HEK293 (cell line): Measurements from ENCODE around the gene CRMP1.
A peak's percentile ranks its signal among the peaks of the same experiment; 100 is the strongest.

Source experiments
- MYNN ChIP-seq: fragments of 450-650 bp; formaldehyde crosslinking; IDR thresholded peaks from 2 replicates; pipeline ENCODE4 v1.5.1; 2016; ENCODE audit warnings: missing biosample characterization, missing genetic modification characterization, borderline replicate concordance
- SP2 ChIP-seq: fragments of 450-650 bp; formaldehyde crosslinking; IDR thresholded peaks from 2 replicates; pipeline ENCODE4 v1.5.1; 2016; ENCODE audit warnings: missing biosample characterization, missing genetic modification characterization
- YY1 ChIP-seq: fragments of 450-650 bp; formaldehyde crosslinking; IDR thresholded peaks from 2 replicates; pipeline ENCODE4 v1.5.1; 2018; ENCODE audit warnings: missing biosample characterization, missing genetic modification characterization
- ZNF292 ChIP-seq: fragments of 450-650 bp; formaldehyde crosslinking; IDR thresholded peaks from 2 replicates; pipeline ENCODE4 v1.5.1; 2016; ENCODE audit warnings: low read depth, missing biosample characterization, missing genetic modification characterization, borderline replicate concordance
- ZNF311 ChIP-seq: fragments of 450-650 bp; formaldehyde crosslinking; IDR thresholded peaks from 2 replicates; pipeline ENCODE4 v1.5.1; 2017; ENCODE audit warnings: missing biosample characterization, missing genetic modification characterization, borderline replicate concordance
- ZNF391 ChIP-seq: fragments of 450-650 bp; formaldehyde crosslinking; IDR thresholded peaks from 2 replicates; pipeline ENCODE4 v1.5.1; 2016; ENCODE audit warnings: low read depth, missing biosample characterization, missing genetic modification characterization, borderline replicate concordance
- ZNF530 ChIP-seq: fragments of 450-650 bp; formaldehyde crosslinking; IDR thresholded peaks from 2 replicates; pipeline ENCODE4 v1.5.1; 2016; ENCODE audit warnings: low read depth, missing biosample characterization, missing genetic modification characterization
- ZNF747 ChIP-seq: fragments of 450-650 bp; formaldehyde crosslinking; IDR thresholded peaks from 2 replicates; pipeline ENCODE4 v1.5.1; 2016; ENCODE audit warnings: missing biosample characterization, missing genetic modification characterization
- TF ChIP-seq, protein P1 (sequence below): fragments of 450-650 bp; formaldehyde crosslinking; IDR thresholded peaks from 2 replicates; pipeline ENCODE4 v1.5.1; 2016; ENCODE audit warnings: missing biosample characterization, missing genetic modification characterization
- TF ChIP-seq, protein P2 (sequence below): fragments of 450-650 bp; formaldehyde crosslinking; IDR thresholded peaks from 2 replicates; pipeline ENCODE4 v1.5.1; 2016; ENCODE audit warnings: missing biosample characterization, missing genetic modification characterization
- TF ChIP-seq, protein P3 (sequence below): fragments of 450-650 bp; IDR thresholded peaks from 2 replicates; pipeline ENCODE4 v1.5.1; 2018; ENCODE audit warnings: missing biosample characterization, missing genetic modification characterization
- TF ChIP-seq, protein P4 (sequence below): fragments of 450-650 bp; formaldehyde crosslinking; IDR thresholded peaks from 2 replicates; pipeline ENCODE4 v1.5.1; 2016; ENCODE audit warnings: missing biosample characterization, missing genetic modification characterization

DNA sequence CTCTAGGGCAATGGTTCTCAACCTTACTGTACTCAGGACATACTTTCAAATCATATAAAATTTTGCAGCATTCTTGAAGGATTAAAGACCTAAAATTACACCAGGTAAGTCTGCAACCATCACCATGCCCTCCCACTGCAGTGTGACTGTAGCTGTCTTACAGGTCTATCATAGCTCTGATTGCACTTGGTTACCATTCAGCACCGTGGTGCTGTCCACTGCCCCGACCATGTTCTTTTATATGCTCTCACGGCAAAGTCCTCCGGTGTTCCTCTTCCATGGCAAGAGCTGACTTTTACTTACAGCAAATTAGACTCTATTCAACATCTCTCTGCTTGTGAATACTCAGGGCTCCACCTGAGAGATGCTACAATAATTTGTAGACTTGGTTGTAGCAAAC, 11.5 kb downstream of the CRMP1 start:
- TF ChIP-seq YY1 (tag by site-specific recombination): no peak
- TF ChIP-seq, protein P1, sequence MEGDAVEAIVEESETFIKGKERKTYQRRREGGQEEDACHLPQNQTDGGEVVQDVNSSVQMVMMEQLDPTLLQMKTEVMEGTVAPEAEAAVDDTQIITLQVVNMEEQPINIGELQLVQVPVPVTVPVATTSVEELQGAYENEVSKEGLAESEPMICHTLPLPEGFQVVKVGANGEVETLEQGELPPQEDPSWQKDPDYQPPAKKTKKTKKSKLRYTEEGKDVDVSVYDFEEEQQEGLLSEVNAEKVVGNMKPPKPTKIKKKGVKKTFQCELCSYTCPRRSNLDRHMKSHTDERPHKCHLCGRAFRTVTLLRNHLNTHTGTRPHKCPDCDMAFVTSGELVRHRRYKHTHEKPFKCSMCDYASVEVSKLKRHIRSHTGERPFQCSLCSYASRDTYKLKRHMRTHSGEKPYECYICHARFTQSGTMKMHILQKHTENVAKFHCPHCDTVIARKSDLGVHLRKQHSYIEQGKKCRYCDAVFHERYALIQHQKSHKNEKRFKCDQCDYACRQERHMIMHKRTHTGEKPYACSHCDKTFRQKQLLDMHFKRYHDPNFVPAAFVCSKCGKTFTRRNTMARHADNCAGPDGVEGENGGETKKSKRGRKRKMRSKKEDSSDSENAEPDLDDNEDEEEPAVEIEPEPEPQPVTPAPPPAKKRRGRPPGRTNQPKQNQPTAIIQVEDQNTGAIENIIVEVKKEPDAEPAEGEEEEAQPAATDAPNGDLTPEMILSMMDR: no peak
- TF ChIP-seq ZNF311 (tag by site-specific recombination): no peak
- TF ChIP-seq SP2 (tag by site-specific recombination): no peak
- TF ChIP-seq, protein P2, sequence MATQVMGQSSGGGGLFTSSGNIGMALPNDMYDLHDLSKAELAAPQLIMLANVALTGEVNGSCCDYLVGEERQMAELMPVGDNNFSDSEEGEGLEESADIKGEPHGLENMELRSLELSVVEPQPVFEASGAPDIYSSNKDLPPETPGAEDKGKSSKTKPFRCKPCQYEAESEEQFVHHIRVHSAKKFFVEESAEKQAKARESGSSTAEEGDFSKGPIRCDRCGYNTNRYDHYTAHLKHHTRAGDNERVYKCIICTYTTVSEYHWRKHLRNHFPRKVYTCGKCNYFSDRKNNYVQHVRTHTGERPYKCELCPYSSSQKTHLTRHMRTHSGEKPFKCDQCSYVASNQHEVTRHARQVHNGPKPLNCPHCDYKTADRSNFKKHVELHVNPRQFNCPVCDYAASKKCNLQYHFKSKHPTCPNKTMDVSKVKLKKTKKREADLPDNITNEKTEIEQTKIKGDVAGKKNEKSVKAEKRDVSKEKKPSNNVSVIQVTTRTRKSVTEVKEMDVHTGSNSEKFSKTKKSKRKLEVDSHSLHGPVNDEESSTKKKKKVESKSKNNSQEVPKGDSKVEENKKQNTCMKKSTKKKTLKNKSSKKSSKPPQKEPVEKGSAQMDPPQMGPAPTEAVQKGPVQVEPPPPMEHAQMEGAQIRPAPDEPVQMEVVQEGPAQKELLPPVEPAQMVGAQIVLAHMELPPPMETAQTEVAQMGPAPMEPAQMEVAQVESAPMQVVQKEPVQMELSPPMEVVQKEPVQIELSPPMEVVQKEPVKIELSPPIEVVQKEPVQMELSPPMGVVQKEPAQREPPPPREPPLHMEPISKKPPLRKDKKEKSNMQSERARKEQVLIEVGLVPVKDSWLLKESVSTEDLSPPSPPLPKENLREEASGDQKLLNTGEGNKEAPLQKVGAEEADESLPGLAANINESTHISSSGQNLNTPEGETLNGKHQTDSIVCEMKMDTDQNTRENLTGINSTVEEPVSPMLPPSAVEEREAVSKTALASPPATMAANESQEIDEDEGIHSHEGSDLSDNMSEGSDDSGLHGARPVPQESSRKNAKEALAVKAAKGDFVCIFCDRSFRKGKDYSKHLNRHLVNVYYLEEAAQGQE (tag by site-specific recombination): peak; percentile 77
- no peak for TF ChIP-seq ZNF292
- TF ChIP-seq ZNF530 (tag by site-specific recombination): no peak
- no peak for TF ChIP-seq ZNF391 (tag by site-specific recombination)
- TF ChIP-seq, protein P3, sequence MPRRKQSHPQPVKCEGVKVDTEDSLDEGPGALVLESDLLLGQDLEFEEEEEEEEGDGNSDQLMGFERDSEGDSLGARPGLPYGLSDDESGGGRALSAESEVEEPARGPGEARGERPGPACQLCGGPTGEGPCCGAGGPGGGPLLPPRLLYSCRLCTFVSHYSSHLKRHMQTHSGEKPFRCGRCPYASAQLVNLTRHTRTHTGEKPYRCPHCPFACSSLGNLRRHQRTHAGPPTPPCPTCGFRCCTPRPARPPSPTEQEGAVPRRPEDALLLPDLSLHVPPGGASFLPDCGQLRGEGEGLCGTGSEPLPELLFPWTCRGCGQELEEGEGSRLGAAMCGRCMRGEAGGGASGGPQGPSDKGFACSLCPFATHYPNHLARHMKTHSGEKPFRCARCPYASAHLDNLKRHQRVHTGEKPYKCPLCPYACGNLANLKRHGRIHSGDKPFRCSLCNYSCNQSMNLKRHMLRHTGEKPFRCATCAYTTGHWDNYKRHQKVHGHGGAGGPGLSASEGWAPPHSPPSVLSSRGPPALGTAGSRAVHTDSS: no peak
- TF ChIP-seq, protein P4, sequence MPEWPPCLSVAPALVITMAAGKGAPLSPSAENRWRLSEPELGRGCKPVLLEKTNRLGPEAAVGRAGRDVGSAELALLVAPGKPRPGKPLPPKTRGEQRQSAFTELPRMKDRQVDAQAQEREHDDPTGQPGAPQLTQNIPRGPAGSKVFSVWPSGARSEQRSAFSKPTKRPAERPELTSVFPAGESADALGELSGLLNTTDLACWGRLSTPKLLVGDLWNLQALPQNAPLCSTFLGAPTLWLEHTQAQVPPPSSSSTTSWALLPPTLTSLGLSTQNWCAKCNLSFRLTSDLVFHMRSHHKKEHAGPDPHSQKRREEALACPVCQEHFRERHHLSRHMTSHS (tag by site-specific recombination): no peak
- TF ChIP-seq ZNF747 (tag by site-specific recombination): no peak
- TF ChIP-seq MYNN: no peak
